Measurements from ENCODE around the gene SPI1. TPM values are rescaled to one million over a fixed set of nuclear protein-coding genes. Genes with fewer than 3 reads are reported as not detected.

SPI1 gene
- total RNA-seq, 1 donor = not detected

DNA sequence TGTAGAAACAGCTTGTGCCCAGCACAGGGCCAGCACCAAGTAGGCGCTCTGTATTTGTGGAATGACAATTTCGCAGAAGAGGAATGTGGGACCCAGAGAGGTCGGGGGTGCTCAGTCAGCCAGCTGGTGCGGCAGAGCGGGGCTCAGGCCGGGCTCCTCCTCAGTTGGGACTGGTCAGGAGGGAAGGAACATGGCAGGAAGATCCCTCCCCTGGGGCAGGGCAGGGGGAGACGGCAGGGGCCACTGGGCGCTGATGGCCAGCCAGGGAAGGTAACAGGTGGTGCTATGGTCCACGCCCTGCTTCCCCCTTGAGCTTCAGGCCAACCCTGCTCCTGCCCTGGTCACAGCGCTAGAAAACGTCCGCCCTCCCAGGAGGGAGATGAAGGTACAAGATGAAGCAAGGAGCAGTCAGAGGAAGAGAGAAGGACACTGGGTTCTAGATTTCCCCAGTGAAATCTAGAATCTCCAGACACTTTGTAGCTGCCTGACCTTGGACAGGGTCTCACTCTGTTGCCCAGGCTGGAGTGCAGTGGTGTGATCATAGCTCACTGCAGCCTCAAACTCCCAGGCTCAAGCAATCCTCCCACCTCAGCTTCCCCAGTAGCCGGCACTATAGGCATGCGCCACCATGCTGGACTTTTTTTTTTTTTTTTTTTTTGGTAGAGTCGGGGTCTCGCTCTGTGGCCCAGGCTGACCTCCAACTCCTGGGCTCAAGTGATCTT, 13.5 kb upstream of the SPI1 start:
- H3K4me3 ChIP-seq (ENCODE audit: low read depth, low read length) = no peak overlapping the region
- DNase-seq (ENCODE audit: low read depth) = no peak
- no peak for TF ChIP-seq CTCF (IDR thresholded peaks at IDR 0.05; ENCODE audit: insufficient read depth, low read depth, low read length)

DNA sequence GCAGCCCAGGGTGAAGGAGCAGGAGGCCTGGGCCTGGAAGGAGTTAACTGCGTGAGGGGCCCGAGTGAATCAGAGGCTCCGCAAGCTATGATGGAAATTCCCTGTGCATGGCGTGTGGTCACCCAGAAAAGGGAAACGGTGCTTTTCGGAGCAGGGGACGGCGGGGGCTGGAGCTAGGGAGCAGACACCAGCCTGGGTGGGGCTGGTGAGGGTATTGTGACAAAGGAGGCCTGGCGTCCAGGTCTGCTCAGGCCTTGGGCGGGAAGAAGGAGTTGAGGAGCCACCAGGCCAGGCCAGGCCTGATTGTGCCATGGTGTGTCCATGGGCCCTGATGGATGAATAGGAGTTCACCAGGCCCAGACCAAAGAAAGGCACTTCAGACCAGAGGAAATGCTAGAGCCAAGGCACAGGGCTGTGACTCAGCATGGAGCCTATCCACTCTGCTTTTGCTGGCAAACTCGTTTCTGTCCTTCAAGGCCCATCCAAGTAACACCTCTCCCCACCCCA, 12.8 kb upstream of the SPI1 start:
- DNase-seq (ENCODE audit: low read depth) = no peak
- H3K4me3 ChIP-seq (ENCODE audit: low read depth, low read length) = no peak overlapping the region
- TF ChIP-seq CTCF (IDR thresholded peaks at IDR 0.05; ENCODE audit: insufficient read depth, low read depth, low read length) = no peak

DNA sequence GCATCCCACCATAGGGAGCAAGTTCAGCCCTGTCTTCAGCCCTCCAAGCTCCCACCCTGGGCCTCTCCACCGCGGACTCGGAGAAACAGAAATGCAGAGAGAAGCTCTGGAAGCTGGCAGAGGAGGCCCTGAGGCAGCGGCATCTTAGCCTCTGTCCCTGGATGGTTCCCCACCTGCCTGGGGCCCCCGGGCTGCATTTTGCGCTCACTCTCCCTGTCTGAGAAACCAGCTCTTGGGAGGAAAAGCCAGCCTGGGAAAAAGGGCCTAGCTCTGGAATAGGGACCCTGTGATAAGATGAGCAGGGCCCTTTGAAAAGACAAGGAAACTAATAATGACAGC, 12.0 kb upstream of the SPI1 start:
- no peak for DNase-seq (ENCODE audit: low read depth)
- no peak for TF ChIP-seq CTCF (IDR thresholded peaks at IDR 0.05; ENCODE audit: insufficient read depth, low read depth, low read length)

GRCh38 chr11:47389577-47390421, 11.5 kb upstream of the SPI1 start:
- TF ChIP-seq CTCF (IDR thresholded peaks at IDR 0.05; ENCODE audit: insufficient read depth, low read depth, low read length) = no peak
- DNase-seq (ENCODE audit: low read depth) = no peak
- no peak overlapping the region for H3K4me3 ChIP-seq (ENCODE audit: low read depth, low read length)

More for the DNA sequence above, 12.0 kb upstream of the SPI1 start:
- H3K4me3 ChIP-seq (ENCODE audit: low read depth, low read length) = no peak overlapping the region

DNA sequence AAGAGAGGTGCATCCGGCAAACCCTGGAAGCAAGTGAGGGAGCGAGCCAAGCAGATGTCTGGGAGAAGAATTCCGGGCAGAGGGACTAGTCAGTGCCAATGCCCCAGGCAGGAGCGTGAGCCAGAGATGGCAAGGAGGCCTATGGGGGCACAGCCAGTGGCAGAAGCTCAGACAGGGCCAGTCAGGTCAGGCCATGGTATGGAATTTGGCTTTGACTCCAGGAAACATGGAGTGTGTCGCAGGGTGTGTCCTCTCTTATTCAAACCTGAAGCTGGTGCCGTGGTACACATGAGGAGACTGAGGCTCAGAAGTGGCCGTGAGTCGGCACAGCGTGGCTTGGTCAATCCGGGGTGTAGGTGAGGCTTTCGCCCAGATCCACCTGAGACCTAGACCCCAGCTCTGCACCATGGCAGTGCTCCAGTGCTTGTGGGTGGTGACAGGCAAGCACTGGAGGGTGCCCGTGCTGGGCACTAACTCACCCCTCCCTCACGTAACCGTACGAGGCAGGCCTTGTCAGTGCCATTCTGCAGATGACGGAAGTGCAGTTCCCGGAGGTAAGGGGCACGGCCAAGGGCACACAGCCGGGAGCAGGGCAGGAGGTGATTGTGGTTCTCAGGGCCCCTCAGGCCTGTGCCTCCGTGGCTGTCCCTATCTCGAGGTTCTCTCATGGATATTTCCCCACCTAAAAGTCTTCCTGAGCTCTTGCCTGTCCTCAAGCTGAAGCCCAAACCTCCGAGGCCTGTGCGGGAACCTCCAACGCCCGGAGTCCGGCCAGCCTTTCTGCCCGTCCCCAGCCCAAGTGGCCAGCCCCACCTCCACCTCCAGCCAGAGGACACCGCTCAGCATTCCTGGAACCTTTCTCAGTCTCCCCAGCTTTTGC, 10.6 kb upstream of the SPI1 start:
- DNase-seq (ENCODE audit: low read depth) = no peak
- TF ChIP-seq CTCF (IDR thresholded peaks at IDR 0.05; ENCODE audit: insufficient read depth, low read depth, low read length) = no peak
- no peak overlapping the region for H3K4me3 ChIP-seq (ENCODE audit: low read depth, low read length)

DNA sequence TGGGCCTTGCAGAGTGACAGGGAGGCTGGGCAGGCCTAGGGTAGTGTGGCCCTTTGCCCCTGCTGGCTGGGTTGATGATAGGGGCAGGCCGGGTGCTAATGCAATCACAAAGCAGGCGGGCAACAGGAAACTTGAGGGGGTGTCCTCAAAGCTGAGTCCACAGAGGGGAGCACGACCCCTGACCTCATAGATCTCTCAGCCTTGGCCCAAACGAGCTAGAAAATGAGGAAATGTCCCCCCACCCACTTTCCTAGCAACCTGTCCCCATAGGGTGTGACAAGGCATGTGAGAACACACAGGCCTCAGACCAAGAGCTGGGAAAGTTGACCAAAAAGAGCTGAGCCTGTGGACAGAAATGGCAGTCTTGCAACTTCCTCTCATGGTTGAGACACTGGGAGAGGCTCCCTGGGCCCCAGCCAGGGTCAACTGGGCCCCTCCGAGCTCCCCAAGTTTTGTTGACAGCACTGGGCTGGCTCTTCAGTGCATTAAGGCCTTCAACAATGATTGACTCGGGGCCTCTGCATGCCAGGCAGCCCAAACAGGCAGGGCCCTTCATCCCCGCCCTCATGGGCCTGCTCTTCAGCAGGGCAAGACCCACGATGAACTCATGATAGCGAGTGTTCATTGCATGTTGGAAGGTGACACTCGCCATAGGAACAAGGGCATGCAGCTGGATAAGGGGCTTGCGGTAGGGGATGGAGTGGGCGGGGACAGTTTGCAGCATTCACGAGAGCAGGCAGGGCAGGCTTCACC, 9.8 kb upstream of the SPI1 start:
- H3K4me3 ChIP-seq (ENCODE audit: low read depth, low read length) = no peak overlapping the region
- TF ChIP-seq CTCF (IDR thresholded peaks at IDR 0.05; ENCODE audit: insufficient read depth, low read depth, low read length) = no peak
- DNase-seq (ENCODE audit: low read depth) = no peak
